Adrenal gland (tissue), 12 donors: ENCODE data around the gene TM7SF3. TPM values are rescaled to one million over a fixed set of nuclear protein-coding genes. Genes with fewer than 3 reads are reported as not detected.
"Not testable (repeated sequence)": the region's sequence is repeated elsewhere in the genome, so short reads cannot be mapped to it uniquely, and the experiment has no call there.

ENCODE experiments used
- DNase-seq, 7 donors: peaks; one replicate each; pipeline ENCODE4 v3.0.0-alpha.2; 2019 to 2020
- H3K27ac ChIP-seq, 5 donors: fragments of 200-600 bp; sonication (generic) in 4 of 5; 1 replicate in 3 of 5; 2 replicates in 2 of 5; pipeline versions ENCODE4 v1.5.1 to v1.8.0; 2016 to 2020; ENCODE audit warnings: mild to moderate bottlenecking in 1 of 5
- H3K27me3 ChIP-seq: fragments of 200-600 bp; 2 replicates; pipeline ENCODE4 v1.8.0; 2021
- H3K36me3 ChIP-seq, 2 donors: fragments of 200-600 bp; replicated peaks in 1 of 2; 1 replicate in 1 of 2; 2 replicates in 1 of 2; pipeline versions ENCODE4 v1.5.1 to v1.8.0; 2018 to 2022
- H3K4me1 ChIP-seq, 2 donors: fragments of 200-600 bp; replicated peaks in 1 of 2; 1 replicate in 1 of 2; 2 replicates in 1 of 2; pipeline versions ENCODE4 v1.5.1 to v1.8.0; 2018 to 2021
- H3K4me3 ChIP-seq, 4 donors: fragments of 200-600 bp; sonication (generic) in 3 of 4; one replicate each; pipeline ENCODE4 v1.5.1; 2016 to 2018
- H3K9me3 ChIP-seq, 3 donors: fragments of 200-600 bp; sonication (generic) in 1 of 3; replicated peaks in 1 of 3; 1 replicate in 2 of 3; 2 replicates in 1 of 3; pipeline versions ENCODE4 v1.5.1 to v1.8.0; 2016 to 2021
- CTCF ChIP-seq, 6 experiments: fragments of 450-650 bp in 4 of 6; fragments of 200-600 bp in 2 of 6; sonication (generic) in 1 of 6; IDR thresholded peaks; 1 replicate in 5 of 6; 2 replicates in 1 of 6; pipeline versions ENCODE4 v1.5.1 to v1.8.0; 2016 to 2021; ENCODE audit warnings: antibody characterized with exemption in 6 of 6, mild to moderate bottlenecking in 2 of 6, moderate library complexity in 1 of 6
- POLR2A ChIP-seq, 2 donors: fragments of 450-650 bp; IDR thresholded peaks; one replicate each; pipeline ENCODE4 v1.6.1; 2017; ENCODE audit warnings: antibody characterized with exemption in 2 of 2, mild to moderate bottlenecking in 2 of 2, moderate library complexity in 1 of 2
- WGBS, 4 donors: extraction: QIAGEN DNeasy Blood & Tissue Kit in 2 of 4; methylation state at CpG; one replicate each; pipeline versions ENCODE4 v1.1.5 to v1.1.7; 2013 to 2017; 5-methylcytosine and 5-hydroxymethylcytosine counted together
- intact Hi-C, 2 donors: fragments of 100-400 bp; cut with DNase I; formaldehyde crosslinking; loops; one replicate each; pipeline versions ENCODE4 v1.14.1 to v1.15.0; 2022 to 2023
- polyA plus RNA-seq, 3 donors: library from polyadenylated mRNA; stranded (reverse); fragments of 200-250 nt in 2 of 3; fragments of 350-450 nt in 1 of 3; fragmentation: Illumina TruSeq in 1 of 3; extraction: RNeasy Lipid Tissue Mini Kit (QIAGEN cat#74804) in 1 of 3; gene quantifications; one replicate each; pipeline ENCODE4 v1.2.3, GENCODE V29; 2013 to 2014
- total RNA-seq, 9 donors: library from RNA; depleted of rRNA in 4 of 9; stranded (reverse); fragments of >200 nt in 4 of 9; fragments of 120-200 nt in 1 of 9; fragmentation: NEBNext Ultra II Directional in 1 of 9; extraction: Animal tissue kit (Norgen Biotek cat#: 25700) in 1 of 9; gene quantifications; one replicate each; pipeline versions ENCODE4 v1.1.0 to v1.2.4, GENCODE V29; 2013 to 2023
- donor health status: healthy with polysubstance abuse.
- donor health status: Bipolar disorder and iron deficiency.
- donor health status: DM: yes; HTN: yes; CAD: no.
- donor health status: DM: no; HTN: no; CAD: no.
- donor health status: DM: no; HTN: no; CAD: no.
- donor health status: DM: yes; HTN: yes; CAD: no.

TM7SF3 gene
- total and polyA plus RNA-seq, 12 donors = 12.3 to 197 (median 68.1) TPM

GRCh38 chr12:27048822-27049752 lies 34.9 kb upstream of the TM7SF3 start:
- no peaks in the 10 kb centered on the region for H3K27me3 ChIP-seq

GRCh38 chr12:27042018-27042417 lies 27.8 kb upstream of the TM7SF3 start:
- H3K9me3 ChIP-seq, H3K4me1 ChIP-seq, H3K4me3 ChIP-seq, DNase-seq, intact Hi-C loops, H3K36me3 ChIP-seq, H3K27me3 ChIP-seq, H3K27ac ChIP-seq: not testable (repeated sequence)
- WGBS, 4 donors = 90 to 100% (median 96%) methylated on average over 1 of the region's 1 CpG

More at GRCh38 chr12:27048822-27049752, 34.9 kb upstream of the TM7SF3 start:
- no peaks in the 10 kb centered on the region for H3K4me1 ChIP-seq
- no peak overlapping the region for H3K27ac ChIP-seq
- intact Hi-C loops = no loop called here
- DNase-seq = no peak
- H3K9me3 ChIP-seq = no peaks in the 10 kb centered on the region
- TF ChIP-seq POLR2A (IDR thresholded peaks at IDR 0.05) (no peak), CTCF (IDR thresholded peaks at IDR 0.05) (no peak)
- no peak overlapping the region for H3K4me3 ChIP-seq
- H3K36me3 ChIP-seq = no peaks in the 10 kb centered on the region
- 86 to 88% (median 87%) methylated on average over 4 of the region's 4 CpGs for WGBS, 4 donors

GRCh38 chr12:27040637-27041036 lies 26.5 kb upstream of the TM7SF3 start:
- H3K4me3 ChIP-seq, H3K36me3 ChIP-seq, DNase-seq, H3K9me3 ChIP-seq, intact Hi-C loops, H3K4me1 ChIP-seq, H3K27ac ChIP-seq, H3K27me3 ChIP-seq: not testable (repeated sequence)
- 88 to 100% (median 94%) methylated on average over 2 of the region's 4 CpGs for WGBS, 4 donors

GRCh38 chr12:27034607-27035293 lies 20.6 kb upstream of the TM7SF3 start:
- H3K9me3 ChIP-seq = no peaks in the 10 kb centered on the region
- no peaks in the 10 kb centered on the region for H3K27me3 ChIP-seq
- H3K27ac ChIP-seq = no peak overlapping the region
- no peaks in the 10 kb centered on the region for H3K4me1 ChIP-seq
- H3K4me3 ChIP-seq = no peak overlapping the region
- H3K36me3 ChIP-seq = peaks cover 0 to 26% of the 10 kb centered on the region in 2 donors
- 94 to 97% (median 96%) methylated on average over 21 of the region's 21 CpGs for WGBS, 4 donors
- no peak for DNase-seq
- no peak for TF ChIP-seq CTCF (IDR thresholded peaks at IDR 0.05)
- TF ChIP-seq POLR2A (IDR thresholded peaks at IDR 0.05) = no peak
- intact Hi-C loops = no loop called here

- no peaks in the 10 kb centered on the region for H3K27me3 ChIP-seq
- no peak overlapping the region for H3K4me3 ChIP-seq
- H3K4me1 ChIP-seq = no peaks in the 10 kb centered on the region
- intact Hi-C loops = no loop called here
- DNase-seq = no peak
- TF ChIP-seq CTCF (IDR thresholded peaks at IDR 0.05) (no peak), POLR2A (IDR thresholded peaks at IDR 0.05) (no peak)
- WGBS, 4 donors = 93 to 97% (median 94%) methylated on average over 3 of the region's 3 CpGs
- H3K36me3 ChIP-seq = peaks cover 0 to 44% of the 10 kb centered on the region in 2 donors
- H3K27ac ChIP-seq = no peak overlapping the region
- no peaks in the 10 kb centered on the region for H3K9me3 ChIP-seq
Observed at GRCh38 chr12:27032679-27033078, 18.5 kb upstream of the TM7SF3 start.
